ENCODE measurements around the gene DFFB.

- no peak for TF ChIP-seq POLR2A (IDR thresholded peaks at IDR 0.05; ENCODE audit: low read length)
- TF ChIP-seq GATA1 (IDR thresholded peaks at IDR 0.05; ENCODE audit: low read depth, low read length): no peak
Observed at GRCh38 chr1:3890389-3891328, 33.4 kb downstream of the DFFB start.
